ENCODE results near the gene EID2.

EID2 gene

DNA sequence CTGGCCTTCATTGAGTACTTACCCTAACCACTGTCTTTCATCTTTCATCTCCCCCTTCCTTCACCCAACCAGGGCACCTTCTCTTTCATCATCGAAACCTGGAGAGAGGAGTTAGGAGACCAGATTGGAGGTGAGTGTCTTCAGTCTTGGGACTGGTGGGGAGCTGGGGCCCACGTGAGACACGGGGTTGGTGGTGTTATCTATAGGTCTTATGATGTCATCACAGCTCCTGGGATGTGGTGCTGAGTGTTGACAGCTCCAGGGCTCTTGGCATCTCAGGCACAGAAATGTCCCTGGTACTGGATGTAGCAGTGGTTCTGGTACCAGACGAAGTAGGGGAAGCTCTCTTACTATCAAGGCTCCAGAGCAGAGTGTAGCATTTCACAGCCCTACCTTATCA, 39.4 kb downstream of the EID2 start:
- FAIRE-seq, result no peak

DNA sequence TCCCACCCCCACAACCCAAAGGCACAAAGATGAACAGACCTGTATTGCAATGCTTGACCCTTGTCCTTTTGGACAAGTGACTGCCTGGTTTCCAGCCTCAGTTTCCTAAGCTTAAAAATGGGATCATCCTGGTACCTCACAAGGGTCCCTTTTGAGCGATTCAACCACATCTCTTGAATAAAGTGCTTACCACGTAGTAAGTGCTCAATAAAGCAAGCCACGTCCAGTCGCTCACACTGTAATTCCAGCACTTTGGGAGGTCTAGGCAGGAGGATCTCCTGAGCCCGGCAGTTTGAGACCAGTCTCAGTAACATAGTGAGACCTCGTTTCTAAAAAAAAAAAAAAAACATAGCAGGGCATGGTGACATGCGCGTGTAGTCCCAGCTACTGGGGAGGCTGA, 40.0 kb downstream of the EID2 start:
- no peak for FAIRE-seq

DNA sequence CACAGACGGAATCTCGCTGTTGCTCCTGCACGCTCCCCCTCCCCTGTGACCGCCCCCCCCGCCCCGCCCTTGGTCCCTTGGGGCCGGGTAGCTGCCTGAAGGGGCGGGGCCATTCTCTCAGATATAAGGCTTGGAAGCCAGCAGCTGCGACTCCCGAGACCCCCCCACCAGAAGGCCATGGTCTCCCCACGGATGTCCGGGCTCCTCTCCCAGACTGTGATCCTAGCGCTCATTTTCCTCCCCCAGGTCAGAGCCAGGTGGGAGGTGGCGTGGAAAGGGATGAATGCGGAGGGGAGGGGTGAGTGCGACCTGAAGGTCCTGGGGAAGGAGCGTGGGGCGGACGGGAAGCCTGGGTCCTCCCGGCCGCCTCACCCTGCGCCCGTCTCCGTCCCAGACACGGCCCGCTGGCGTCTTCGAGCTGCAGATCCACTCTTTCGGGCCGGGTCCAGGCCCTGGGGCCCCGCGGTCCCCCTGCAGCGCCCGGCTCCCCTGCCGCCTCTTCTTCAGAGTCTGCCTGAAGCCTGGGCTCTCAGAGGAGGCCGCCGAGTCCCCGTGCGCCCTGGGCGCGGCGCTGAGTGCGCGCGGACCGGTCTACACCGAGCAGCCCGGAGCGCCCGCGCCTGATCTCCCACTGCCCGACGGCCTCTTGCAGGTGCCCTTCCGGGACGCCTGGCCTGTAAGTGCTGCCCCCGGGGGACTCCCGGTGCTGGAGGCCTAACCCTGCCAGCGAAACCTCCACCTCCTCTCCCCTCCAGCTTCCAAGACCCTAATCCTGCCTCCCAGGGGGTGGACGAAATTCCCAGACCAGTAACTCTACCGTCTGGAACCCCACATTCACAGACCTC, 40.9 kb downstream of the EID2 start, which contains the start of gene DLL3:
DLL3 (plus strand) TSS at position 150 of the 845 bp plus-strand sequence; CDS start at position 178, 28 bp downstream.
- FAIRE-seq, result no peak

DNA sequence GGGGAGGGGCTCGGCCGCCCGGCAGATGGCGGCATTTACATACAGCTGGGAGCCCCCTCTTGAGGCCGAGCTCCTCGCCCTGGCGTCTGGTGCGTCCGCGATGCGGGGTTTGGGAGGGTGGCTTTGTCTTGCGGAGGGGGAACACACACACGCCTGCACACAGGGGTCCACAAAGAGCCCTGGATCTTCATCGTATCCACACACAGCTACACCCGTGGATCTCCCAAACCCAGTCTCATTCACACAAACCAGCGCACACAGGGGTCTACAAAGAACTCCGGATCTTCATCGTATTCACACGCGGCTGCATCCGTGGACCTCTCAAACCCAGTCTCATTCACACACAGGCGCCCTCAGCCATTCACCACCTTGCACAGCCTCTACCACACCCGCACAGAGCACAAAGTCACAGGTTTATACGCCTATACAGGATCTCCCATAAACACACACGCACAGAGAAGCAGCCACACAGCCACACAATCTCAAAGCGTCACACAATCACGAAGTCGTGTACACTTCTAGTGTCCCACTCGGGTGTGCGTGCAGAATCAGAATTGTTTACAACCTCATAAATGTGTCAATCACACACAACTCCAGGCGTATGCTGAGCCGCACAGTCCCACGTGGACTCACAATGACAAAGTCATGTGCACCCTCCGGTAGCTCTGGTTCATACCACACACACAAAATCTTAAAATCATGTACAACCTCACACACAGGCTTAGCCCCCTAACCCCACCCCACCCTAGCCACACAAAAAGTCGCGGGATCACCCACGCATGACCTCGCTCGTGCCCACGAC, 41.8 kb downstream of the EID2 start:
- no peak for FAIRE-seq

DNA sequence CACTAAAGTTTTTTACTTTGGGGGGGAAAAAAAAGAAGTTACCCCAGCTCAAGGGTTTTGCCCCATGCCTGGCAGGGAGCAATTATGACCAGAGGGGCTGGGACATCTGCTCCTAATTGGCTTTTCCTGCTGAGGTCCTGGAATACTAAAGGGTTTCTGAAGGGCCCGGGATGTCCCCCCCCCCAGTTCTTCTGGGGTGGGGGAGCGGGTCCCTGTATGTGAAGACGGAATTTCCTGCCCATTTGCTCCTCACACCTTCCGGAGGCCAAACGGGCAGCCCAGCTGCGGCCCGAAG, 42.3 kb downstream of the EID2 start:
- no peak for FAIRE-seq

DNA sequence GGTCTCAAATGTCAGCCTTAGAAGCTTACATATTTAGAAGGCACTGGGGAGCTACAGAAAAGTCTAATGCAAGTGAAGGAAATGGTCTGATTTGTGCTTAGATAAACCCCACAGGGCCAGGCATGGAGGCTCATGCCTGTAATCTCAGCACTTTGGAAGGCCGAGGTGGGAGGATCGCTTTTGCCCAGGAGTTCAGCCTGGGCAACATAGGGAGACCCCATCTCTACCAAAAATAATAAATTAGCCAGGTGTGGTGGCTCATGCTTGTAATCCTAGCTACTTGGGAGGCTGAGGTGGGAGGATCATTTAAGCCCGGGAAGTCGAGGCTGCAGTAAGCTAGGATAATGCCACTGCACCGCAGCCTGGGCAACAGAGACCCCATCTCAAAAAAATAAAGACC, 43.9 kb downstream of the EID2 start:
- no peak for FAIRE-seq

DNA sequence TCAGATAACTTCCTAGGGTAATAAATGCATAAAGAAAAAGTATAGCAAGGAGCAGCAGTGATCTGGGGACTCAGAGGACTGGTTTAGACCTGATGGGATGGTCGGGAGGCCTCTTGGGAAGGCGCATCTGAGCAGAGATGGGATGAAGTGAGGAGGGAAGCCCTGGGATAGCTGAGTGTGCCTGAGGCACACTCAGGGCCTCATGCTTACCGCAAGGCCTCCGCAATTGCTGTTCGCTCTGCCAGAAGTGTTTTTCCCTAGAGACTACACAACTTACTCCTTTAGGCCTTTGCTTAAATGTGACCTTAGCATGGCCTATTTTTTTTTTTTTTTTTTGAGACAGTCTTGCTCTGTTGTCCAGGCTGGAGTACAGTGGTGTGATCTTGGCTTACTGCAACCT, 45.3 kb downstream of the EID2 start:
- no peak for FAIRE-seq

DNA sequence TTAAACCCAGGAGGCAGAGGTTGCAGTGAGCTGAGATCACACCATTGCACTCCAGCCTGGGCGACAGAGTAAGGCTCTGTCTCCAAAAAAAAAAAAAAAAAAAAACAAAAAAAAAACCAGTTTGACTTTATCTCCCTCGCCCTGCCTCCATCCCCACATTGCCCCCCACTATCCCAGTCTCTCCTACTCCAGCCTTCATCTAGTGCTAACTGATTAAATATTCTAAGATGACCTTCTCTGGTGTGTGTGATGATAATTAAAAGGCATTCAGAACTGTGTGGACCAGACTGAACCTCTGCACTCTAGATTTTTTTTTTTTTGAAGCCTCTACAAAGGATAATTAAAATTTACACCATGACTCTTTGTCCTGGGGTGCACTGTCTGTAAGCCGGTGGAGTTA, 47.2 kb downstream of the EID2 start:
- FAIRE-seq, result no peak

DNA sequence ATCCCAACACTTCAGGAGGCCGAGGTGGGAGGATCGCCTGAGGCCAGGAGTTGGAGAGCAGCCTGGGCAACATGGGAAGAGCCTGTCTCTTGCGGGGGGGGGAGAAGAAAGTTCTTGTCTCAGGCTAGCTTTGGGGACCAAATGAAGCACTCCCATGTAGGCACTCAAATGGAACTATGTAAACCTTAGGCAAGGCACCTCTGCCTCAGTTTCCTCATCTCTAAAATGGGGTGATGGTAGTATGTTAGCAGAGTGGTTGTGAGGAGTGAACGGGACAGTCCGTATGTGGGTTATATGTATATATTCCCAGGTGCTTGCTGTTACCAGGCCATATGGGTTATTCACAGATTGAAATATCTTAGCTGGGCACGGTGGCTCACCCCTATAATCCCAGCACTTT, 47.7 kb downstream of the EID2 start:
- FAIRE-seq, result no peak

DNA sequence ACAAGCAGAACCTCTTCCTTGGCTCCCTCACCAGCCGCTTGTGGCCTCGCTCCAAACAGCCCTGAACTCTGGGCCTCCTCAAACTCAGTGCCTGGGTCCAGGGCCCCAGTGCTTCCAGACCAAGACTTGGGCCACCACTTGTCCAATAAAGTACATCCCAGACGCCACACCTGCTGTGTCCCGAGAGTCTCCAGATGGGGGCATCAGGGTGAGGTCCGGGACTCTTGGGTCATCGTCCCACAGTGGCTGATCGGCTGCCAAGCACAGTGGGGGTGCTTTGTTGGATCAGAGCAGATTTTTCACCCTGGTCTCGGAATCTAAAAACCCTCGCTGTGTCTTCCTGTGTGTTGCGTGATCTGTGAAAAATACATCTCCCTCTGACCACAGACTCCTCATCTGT, 50.2 kb downstream of the EID2 start:
- FAIRE-seq, result no peak
